GF-D8 (cell line): ENCODE results near the gene C10orf67.
"Not testable (repeated sequence)": the region's sequence is repeated elsewhere in the genome, so short reads cannot be mapped to it uniquely, and the experiment has no call there.

Source experiments
- DNase-seq: peaks from one replicate; lab custom pipeline; 2025; lab: John Stamatoyannopoulos, UW

Gene C10orf67

DNA sequence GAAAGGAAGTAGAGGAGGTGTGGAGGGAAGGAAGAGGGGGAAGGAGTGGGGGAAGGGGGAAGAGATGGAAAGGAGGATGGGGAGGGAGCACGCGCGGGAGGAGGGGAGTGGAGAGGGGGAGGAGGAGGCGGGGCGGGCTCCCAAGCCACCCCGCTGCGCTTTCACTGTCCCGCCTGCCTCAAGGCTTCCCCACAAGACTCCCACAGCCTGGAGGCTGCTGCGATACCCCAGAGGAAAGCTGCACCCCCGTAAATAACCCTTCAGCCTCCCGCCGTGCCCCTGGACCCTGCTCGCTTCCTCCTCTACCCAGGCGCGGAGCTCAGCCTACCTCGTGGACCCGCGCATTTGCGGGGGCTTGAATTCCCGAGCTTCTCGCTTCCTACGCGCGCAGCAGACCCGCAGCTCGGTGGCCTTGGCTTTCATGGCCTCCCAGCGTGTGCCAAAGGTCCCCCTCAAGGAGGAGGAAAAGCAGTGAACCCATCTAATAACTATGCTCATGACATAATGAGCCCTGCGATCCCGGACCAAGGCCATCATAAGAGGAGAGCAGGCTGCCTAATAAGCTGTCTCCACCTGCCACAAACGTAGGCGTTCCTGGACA, at the start of gene C10orf67:
TSS of gene C10orf67 (minus strand) at position 557 of the 601 bp plus-strand sequence. CDS start at position 534, 23 bp downstream.
- DNase-seq, result no peak

DNA sequence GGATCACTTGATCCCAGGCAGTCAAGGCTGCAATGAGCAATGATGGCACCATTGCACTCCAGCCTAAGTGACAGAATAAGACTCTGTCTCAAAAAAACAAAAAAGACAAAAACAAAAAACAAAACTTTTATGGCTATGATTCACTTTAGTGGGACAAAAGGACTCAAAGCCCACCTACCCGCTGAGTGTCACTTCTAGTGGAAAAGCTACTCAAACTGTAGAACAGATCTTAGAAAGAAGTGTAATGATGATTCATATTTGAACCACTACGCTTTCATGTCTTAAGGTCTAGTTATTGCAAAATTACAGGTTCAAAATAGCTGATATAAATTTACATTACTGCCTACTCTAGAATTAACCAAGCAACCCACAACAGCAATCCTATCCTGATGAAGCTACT, 47.2 kb upstream of the C10orf67 start:
- DNase-seq, result no peak

DNA sequence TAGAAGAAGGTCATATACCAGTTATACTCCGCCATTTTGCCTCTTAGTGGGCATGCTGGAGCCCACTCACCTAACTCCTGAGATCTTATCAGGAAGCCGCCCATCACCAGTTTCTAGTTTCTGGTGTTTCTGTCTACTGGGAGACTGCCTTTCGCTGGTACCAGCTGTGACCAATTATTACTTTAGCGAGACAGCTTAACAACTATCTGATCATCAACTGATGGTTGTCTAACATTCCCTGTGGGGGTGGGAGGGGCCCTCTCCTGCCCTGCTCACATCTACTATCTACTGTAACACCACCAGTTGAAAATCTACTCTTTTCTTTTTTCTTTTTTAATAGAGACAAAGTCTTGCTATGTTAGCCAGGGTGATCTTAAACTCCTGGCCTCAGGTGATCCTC, 46.2 kb upstream of the C10orf67 start:
- no peak for DNase-seq

DNA sequence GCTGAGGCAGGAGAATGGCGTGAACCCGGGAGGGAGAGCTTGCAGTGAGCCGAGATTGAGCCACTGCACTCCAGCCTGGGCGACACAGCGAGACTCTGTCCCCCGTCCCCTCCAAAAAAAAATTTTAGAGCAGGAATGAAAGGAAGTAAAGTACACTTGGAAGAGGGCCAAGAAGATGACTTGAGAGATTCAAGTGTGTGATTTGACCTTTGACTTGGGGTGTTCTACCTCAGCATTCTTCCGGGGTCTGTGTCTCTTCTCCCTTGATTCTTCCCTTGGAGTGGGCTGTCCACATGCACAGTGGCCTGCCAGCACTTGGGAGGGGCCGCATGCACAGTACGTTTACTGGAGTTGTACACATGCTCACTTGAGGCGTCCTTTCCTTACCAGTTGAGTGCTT, 45.8 kb upstream of the C10orf67 start:
- DNase-seq, result not testable (repeated sequence)

DNA sequence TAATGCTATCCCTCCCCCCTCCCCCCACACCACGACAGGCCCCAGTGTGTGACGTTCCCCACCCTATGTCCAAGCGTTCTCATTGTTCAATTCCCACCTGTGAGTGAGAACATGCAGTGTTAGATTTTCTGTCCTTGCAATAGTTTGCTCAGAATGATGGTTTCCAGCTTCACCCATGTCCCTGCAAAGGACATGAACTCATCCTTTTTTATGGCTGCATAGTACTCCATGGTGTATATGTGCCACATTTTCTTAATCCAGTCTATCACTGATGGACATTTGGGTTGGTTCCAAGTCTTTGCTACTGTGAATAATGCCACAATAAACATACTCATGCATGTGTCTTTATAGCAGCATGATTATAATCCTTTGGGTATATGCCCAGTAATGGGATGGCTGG, 42.9 kb upstream of the C10orf67 start:
- not testable (repeated sequence) for DNase-seq

GRCh38 chr10:23386052-23386451, 41.5 kb upstream of the C10orf67 start:
- no peak for DNase-seq

DNA sequence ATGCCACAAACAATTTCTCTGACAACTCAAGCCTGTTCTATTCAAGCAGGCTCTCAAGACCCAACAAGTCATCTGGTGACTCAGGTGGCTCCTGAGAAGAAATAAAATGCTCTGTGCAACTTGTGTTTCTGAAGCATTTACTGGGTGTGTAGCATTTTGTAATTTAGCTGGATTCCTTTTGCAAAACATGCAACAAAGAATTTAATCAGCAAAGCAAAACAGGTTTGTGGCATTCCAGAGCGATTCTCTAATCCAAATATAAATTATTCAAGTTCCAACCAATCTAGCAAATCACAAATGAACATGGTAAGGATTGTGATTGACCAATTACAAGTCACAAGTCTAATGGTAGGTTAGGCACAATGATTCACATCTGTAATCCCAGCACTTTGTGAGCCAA, 39.8 kb upstream of the C10orf67 start:
- no peak for DNase-seq

DNA sequence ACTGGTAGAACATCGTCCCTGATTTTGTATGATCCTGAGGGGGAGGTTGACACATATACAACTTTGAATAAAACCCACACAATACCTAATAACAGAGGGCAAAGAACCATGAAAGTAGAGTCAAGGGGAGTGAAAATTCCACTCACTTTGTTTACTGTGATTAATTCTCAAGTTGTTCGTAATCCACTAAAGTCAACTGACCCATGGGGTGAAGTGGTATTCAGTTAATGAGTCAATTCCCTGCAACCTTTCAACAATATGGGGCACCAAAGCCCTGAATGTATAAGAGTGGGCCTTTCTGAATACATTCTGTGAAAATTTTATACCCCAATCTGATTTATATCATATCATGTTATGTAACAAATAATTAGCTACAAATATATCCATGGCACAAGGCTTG, 39.0 kb upstream of the C10orf67 start:
- no peak for DNase-seq

GRCh38 chr10:23381298-23382040, 36.9 kb upstream of the C10orf67 start:
- DNase-seq, result no peak

DNA sequence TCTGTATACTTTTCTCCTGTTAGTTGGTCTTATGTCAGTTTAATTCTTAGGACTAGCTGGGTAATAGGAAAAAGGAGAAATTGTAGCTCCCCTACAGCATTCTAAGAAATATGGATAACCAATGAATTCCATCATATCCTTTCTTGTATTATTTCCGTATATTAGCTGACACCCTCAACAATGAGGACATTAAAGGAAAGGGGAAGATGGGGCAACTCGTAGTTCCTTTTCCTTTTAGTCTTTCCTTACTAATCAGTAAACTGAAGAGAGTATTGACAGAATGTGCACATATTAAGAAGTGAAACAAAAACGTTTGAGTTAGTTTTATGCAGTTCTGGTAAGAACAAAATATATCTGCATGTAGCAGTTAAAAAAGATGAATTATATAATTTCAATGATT, 35.1 kb upstream of the C10orf67 start:
- DNase-seq, result no peak

GRCh38 chr10:23376229-23376655, 31.6 kb upstream of the C10orf67 start:
- DNase-seq, result no peak

- no peak for DNase-seq
Measured at GRCh38 chr10:23375366-23375765, 30.8 kb upstream of the C10orf67 start.

DNA sequence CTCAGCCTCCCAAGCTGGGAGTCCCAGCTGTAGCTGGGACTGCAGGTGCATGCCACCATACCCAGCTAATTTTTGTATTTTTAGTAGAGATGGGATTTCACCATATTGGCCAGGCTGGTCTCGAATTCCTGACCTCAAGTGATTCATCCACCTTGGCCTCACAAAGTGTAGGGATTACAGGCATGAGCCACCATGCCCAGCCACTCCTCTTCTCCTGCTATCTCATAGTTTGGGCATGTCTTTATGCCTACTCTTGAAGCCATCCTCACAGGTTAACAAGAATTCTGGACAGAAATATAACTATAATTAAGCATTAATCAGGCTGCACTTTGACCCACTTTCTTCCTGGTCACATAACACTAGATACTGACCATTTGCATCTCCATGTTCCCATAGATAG, 28.6 kb upstream of the C10orf67 start:
- no peak for DNase-seq

- no peak for DNase-seq
Measured at GRCh38 chr10:23371073-23371472, 26.5 kb upstream of the C10orf67 start.

GRCh38 chr10:23370106-23370505, 25.5 kb upstream of the C10orf67 start:
- peak; percentile 10 for DNase-seq

DNA sequence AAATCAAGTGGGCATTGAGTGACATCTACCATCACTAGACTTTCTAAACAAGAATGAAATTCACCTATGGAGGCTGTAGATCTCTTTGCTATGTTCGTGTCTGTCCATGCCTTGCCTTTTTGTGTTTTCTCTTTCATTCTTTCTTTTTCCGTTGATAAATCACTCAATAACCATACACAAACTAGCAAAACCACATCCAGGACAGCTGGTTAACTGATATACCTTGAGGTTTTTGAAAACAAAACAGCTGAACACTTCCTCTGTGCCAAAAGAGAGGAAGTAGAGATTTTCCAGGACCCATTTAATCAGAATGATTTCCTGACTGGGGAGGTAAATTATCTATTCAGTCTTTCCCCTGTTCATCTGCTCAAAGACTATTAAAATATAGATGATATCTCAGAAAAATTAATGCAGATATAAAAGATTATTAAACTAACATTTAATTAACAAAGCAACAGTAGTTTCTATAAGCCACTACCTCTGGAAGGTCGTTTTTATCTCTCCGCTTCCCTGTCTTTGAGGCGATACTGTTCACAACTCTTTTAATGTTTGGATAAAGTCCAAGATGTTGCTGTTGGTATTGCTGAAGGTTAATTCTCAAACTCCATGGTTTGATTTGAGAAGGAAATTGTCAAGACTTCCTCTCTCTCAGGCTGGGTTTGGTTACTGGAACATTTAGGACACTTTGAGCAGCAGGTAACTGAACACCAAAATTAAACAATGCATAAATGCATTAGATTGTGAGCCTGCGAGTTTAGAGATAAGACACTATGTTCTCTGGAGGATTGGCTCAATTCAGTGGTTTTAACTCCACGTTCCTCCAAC, 24.4 kb upstream of the C10orf67 start:
- peak; percentile 35 for DNase-seq

DNA sequence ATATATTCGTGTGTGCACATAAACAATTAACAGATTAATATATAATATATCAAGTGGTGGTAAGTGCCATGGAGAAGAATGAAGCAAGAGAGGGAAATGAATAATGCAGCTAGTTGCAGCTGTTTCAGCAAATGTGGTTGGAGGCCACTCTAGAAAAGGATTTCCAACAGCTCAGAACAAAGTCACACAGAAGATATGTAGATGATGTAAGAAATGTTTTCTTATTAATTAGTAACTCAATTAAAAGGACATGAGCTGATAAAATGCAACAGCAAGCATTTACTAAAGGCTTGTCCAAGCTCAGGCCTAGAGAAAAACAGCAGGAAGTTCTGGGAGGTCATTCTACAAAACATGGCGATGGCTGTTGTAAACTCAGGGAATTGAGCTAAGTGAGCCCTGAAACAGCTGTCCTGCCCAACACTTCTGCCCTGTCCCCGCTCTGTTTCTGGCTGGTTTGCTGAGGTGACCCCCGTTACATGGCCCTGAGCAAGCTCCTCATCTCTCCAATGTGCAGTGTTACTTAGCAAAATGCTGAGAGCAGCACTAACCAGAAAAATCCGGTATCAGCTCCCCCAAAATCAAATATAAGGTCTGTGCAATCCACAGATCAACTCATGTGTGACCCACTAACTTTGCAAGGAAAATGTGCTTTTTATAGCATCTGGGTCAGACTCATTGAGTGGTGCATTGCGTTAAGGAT, 23.4 kb upstream of the C10orf67 start:
- no peak for DNase-seq

DNA sequence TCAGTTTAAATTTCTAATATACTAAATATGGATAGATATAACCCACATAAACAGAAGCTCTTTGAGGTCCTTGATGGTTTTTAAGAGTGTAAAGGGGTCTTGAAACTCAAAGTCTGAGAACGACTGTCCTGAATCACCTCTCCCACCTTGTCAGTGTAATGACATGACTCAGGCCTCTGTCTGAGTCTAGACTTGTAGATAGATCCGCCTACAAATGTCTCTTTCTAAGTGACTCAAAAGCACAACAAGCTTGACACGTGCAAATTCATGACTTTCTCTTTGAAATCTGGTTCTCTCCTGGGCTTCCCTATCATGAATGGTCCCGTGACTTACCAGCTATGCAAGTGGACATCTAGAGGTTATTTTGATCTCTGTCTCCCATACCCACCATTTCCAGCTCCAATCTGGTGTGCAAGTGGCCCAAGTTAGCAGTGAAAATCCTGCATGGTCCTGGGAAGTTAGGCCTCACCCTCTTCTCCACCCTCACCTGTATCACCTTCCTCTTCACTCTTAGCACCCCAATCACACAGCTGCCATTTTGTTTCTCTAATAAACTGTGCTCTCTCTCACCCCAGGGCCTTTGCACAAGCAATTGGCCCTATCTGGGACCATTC, 20.9 kb upstream of the C10orf67 start:
- not testable (repeated sequence) for DNase-seq

- no peak for DNase-seq
Measured at GRCh38 chr10:23364378-23364777, 19.8 kb upstream of the C10orf67 start.

GRCh38 chr10:23363793-23364135, 19.2 kb upstream of the C10orf67 start:
- DNase-seq, result no peak

- DNase-seq, result no peak
Measured at GRCh38 chr10:23362879-23363792, 18.5 kb upstream of the C10orf67 start.
